ENCODE results near the gene PLXNA3. TPM values are rescaled to one million over a fixed set of nuclear protein-coding genes. Genes with fewer than 3 reads are reported as not detected.

Gene PLXNA3
- total RNA-seq, 1 donor from 2014 or later: 3.0 TPM

Other genes with a start within 250 kb of the PLXNA3 start
- gene OPN1MW2, start 238.5 kb upstream of the PLXNA3 start, total RNA-seq: not detected in 2 replicates
- not detected in 2 replicates for gene OPN1MW3, start 200.7 kb upstream of the PLXNA3 start, total RNA-seq
- 0.13 TPM in 1 of 2 replicates, not detected in the other for gene TEX28, start 163.2 kb upstream of the PLXNA3 start, total RNA-seq
- under 0.01 TPM in 1 of 2 replicates, not detected in the other for gene TKTL1, start 162.5 kb upstream of the PLXNA3 start, total RNA-seq
- gene FLNA, start 83.6 kb upstream of the PLXNA3 start, total RNA-seq: 1,135 and 1,161 TPM in 2 replicates
- gene EMD, start 79.0 kb upstream of the PLXNA3 start, total RNA-seq: 17.8 and 20.5 TPM in 2 replicates
- 2,372 and 2,629 TPM in 2 replicates for gene RPL10, start 59.9 kb upstream of the PLXNA3 start, total RNA-seq
- 105 and 121 TPM in 2 replicates for gene DNASE1L1, start 49.0 kb upstream of the PLXNA3 start, total RNA-seq
- 11.9 and 14.9 TPM in 2 replicates for gene TAFAZZIN, start 46.7 kb upstream of the PLXNA3 start, total RNA-seq
- gene ATP6AP1, start 29.6 kb upstream of the PLXNA3 start, total RNA-seq: 58.0 and 105 TPM in 2 replicates
- gene GDI1, start 21.1 kb upstream of the PLXNA3 start, total RNA-seq: 27.0 and 43.0 TPM in 2 replicates
- 43.9 and 60.2 TPM in 2 replicates for gene FAM50A, start 14.1 kb upstream of the PLXNA3 start, total RNA-seq
- gene LAGE3, start 21.0 kb downstream of the PLXNA3 start, total RNA-seq: 14.9 and 16.9 TPM in 2 replicates
- gene UBL4A, start 28.3 kb downstream of the PLXNA3 start, total RNA-seq: 29.8 and 38.1 TPM in 2 replicates
- 8.1 and 14.4 TPM in 2 replicates for gene SLC10A3, start 32.3 kb downstream of the PLXNA3 start, total RNA-seq
- 13.7 and 20.9 TPM in 2 replicates for gene FAM3A, start 58.0 kb downstream of the PLXNA3 start, total RNA-seq
- gene G6PD, start 88.6 kb downstream of the PLXNA3 start, total RNA-seq: 33.9 and 35.4 TPM in 2 replicates
- 12.1 and 12.8 TPM in 2 replicates for gene IKBKG, start 89.3 kb downstream of the PLXNA3 start, total RNA-seq
- gene CTAG1A, start 126.9 kb downstream of the PLXNA3 start, total RNA-seq: not detected in 2 replicates
- not detected in 2 replicates for gene CTAG1B, start 161.0 kb downstream of the PLXNA3 start, total RNA-seq
- not detected in 2 replicates for gene CTAG2, start 195.3 kb downstream of the PLXNA3 start, total RNA-seq